OCI-M2 (cell line): ENCODE measurements around the gene GRIK4.
"Not testable (repeated sequence)": the region's sequence is repeated elsewhere in the genome, so short reads cannot be mapped to it uniquely, and the experiment has no call there.

ENCODE experiments used
- DNase-seq: peaks from one replicate; lab custom pipeline; 2025; ENCODE audit not compliant: unreplicated experiment; lab: John Stamatoyannopoulos, UW

Gene GRIK4

GRCh38 chr11:120974965-120975364 lies 463.4 kb downstream of the GRIK4 start:
- DNase-seq: no peak

GRCh38 chr11:120977266-120978137 lies 466.0 kb downstream of the GRIK4 start:
- DNase-seq: no peak

- DNase-seq: no peak
Measured at GRCh38 chr11:120978701-120979100, 467.2 kb downstream of the GRIK4 start.

DNA sequence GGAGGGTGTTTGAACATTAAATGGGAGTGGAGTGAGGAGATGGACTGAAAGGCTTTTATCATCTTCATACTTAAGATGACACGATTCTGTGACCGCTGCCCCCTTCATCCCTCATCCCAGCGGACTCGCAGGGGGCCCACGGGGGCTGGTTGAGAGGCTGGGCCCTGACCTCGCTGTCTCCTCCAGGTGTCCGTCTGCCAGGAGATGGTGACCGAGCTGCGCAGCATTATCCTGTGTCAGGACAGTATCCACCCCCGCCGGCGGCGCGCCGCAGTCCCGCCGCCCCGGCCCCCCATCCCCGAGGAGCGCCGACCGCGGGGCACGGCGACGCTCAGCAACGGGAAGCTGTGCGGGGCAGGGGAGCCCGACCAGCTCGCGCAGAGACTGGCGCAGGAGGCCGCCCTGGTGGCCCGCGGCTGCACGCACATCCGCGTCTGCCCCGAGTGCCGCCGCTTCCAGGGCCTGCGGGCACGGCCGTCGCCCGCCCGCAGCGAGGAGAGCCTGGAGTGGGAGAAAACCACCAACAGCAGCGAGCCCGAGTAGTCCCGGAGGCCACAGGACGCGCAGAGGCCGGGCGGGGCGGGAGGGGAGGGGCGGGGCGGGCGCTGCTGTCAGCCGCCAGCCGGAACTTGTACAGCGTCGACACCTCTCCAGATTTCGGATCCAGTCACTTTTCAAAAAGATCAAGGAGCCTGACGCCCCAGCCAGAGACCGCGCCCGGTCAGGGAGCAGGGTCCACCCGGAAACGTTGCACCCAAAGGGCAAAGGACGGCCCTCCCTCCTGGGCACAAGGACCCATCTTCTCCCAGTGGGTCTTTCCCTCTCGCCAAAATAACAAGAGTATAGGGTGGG lies 474.4 kb downstream of the GRIK4 start:
- no peak for DNase-seq

- no peak for DNase-seq
Measured at GRCh38 chr11:120988603-120989002, 477.1 kb downstream of the GRIK4 start.

DNA sequence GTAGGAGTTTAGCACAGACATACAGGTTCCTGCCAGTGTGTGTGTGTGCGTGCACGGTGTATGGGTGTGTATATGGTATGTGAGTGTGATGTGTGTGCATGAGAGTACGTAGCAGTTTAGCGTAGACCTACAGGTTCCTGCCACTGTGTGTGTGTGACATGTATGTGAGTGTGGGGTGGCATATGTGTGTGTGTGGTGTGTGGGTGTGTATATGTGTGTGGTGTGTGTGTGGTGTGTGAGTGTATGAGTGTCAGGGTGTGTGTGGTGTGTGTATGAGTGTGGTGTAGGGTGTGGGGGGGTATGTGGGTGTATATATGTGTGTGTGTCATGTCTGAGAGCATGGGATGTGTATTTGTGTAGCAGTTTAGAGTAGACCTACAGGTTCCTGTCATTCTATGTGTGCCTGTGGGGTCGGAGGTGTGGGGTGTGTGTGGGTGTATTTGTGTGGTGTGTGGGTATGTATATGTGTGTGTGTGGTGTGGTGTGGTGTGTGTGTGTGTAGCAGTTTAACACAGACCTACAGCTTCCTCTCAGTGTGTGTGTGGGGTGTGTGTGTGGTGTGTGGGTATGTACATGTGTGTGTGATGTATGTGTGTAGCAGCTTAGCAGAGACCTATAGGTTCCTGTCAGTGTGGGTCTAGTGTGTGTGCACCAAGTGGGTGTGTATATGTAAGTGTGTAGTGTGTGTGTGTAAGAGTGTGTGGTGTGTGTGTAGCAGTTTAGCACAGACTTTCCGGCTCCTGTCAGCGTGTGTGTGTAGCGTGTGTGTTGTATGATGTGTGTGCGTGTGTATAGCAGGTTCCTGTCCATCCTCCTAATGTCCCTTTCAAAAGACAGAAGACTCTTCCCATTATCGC lies 480.5 kb downstream of the GRIK4 start:
- no peak for DNase-seq

GRCh38 chr11:120994091-120994859 lies 482.7 kb downstream of the GRIK4 start:
- DNase-seq: no peak

GRCh38 chr11:120995184-120995583 lies 483.6 kb downstream of the GRIK4 start:
- DNase-seq: no peak

GRCh38 chr11:120996973-120997372 lies 485.4 kb downstream of the GRIK4 start:
- no peak for DNase-seq

GRCh38 chr11:120998581-120998980 lies 487.0 kb downstream of the GRIK4 start:
- DNase-seq: no peak

DNA sequence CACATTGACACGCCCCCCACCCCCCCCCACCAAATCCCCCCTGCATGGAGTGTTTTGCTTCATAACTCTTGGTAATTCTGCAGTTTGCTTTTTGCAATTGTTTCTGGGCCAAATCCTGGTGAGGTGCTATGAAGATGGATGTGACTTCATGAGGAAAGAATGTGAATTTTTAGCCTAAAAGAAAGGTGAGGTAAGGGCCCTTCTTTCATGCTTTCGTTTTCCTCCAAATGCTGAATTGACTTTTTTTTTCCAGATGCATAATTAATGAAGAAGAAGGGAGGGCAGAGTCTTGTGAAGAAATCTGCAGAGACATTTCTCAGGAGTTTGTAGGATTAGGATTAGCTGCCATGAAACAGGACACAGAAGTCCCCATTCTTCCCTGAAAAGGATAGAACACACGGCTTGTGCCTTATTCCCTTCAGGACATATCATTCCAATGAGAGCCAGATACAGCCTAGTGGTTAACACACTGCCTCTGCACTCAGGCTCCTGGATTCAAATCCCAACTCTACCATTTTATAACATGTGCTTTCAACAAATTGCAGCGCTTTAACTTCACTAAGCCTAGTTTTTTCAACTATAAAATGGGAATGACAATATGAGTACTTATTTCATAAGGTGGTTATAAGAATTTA lies 492.8 kb downstream of the GRIK4 start:
- DNase-seq: no peak

DNA sequence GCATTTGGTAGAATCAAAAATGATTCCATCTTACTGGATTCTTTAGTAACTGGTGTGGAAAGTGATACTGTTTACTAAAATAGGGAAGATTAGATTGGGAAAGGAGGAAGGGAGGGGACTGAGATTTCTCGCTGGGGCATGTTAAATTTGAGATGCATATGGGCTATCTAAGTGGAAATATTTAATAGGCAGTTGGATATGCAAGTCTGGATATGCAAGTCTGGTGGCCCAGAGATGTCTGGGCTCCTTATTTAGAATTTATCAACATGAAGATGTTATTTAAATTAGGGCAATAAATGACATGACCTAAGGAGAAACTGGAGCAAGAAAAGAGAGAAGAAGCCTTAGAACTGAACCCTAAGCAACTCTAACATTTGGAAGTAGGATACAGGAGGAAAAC lies 495.4 kb downstream of the GRIK4 start:
- no peak for DNase-seq

DNA sequence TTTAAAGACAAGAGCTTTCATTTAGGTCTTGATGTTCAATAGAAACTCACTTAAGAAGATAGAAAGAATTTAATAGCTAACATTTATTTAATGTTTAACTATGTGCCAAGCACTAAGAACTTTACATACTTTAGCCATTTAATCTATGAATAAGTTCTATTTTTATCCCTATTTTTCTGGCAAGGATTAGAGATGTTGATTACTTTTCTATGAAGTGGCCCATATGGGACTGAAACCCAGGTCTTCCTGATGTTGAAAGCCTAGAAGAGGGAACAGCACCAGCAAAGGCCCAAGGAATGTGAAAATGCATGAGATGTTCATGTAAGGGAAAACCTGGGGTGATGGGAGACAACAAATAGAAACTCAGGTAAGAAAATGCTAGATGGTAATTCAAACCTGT lies 497.0 kb downstream of the GRIK4 start:
- no peak for DNase-seq

GRCh38 chr11:121012091-121012490 lies 500.5 kb downstream of the GRIK4 start:
- DNase-seq: no peak

DNA sequence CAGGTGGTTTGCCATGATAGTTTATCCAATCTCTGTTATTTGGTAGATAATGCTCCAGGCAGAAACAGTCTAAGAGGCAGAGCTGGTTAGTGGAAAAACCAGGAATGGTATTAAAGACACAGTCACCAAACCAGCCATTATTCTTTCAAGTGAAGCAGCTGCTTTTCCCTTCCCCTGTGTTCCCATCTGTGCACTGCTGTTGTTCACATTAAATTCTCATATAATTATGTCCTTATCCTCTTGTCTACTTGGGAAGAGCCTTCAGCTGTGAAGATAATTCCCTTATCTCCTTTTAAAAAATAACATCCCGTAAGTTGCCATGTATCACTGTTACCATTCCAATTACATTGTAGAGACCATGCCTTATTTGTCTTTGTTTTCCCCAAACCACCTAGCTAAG lies 507.2 kb downstream of the GRIK4 start:
- DNase-seq: no peak

DNA sequence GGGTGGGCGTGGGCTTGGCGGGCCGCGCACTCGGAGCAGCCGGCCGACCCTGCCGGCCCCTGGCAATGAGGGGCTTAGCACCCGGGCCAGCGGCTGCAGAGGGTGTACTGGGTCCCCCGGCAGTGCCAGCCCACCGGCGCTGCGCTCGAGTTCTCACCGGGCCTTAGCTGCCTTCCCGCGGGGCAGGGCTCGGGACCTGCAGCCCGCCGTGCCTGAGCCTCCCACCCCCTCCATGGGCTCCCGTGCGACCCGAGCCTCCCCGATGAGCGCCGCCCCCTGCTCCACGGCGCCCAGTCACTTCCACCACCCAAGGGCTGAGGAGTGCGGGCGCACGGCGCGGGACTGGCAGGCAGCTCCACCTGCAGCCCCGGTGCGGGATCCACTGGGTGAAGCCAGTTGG lies 510.2 kb downstream of the GRIK4 start:
- DNase-seq: not testable (repeated sequence)

DNA sequence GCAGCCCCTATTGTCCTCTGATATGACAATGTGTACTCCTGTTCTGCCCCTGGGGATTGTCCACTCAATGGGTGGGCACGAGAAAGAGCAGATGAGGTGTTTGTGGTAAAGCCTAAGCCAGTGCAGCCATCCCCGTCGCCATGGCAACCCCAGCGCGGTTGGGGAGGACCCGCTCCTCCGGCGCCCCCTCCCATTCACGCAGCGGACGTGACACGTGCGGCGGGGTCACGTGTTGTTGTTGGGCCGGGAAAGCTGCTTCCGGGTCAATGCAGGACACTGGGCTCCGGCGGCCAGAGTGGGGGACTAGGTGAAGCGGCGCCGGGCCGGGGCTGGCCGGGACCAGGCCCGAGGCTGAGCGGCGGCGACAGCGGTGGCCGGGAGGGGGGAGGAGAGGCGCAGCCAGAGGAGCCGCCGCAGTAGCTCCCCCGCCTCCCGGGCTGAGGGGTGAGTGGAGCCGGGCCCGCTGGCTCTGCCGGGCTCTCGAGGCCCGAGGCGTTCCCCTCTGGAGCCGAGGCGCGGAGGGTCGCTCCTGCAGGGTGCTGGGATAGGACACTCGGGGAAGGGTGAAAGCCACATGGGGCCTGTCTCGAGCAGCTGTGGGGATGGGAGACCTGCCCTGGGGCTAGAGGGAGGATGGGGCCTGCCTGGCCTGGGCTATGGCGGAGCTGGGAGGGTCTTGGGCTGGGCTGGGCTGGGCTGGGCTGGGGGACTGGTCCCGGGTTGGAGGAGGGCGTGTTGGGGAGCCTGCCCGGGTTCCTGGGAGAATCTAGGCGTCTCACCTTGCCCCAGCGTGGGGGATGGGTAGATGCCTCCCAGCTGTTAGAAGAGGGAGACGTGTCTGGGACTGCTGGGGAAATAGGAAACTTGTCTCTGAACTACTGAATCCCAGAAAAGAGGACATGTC lies 512.6 kb downstream of the GRIK4 start, which contains the start of gene TBCEL:
Gene TBCEL (plus strand): TSS at position 255 of the 904 bp plus-strand sequence. CDS start 21,589 bp downstream, outside the sequence.
- DNase-seq: no peak

DNA sequence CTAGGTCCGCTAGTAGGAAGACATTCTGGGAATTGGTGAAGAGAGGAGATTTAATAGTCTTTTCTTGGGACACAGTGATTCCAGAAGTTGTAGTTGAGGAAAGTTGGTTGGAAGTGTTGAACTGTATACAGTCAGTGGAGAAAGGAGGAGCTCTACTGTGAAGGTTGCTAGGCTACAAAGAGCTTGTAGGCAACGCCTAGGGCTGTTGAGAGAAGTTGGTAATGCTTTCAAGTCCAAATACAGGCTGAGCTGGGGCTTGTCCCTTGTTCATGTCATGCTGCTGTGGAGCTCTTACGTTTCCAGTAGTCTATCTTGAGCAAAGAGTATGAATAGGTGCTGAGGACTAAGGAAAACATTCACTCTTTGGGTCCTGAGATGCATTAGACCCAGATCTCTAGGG lies 513.4 kb downstream of the GRIK4 start:
- DNase-seq: no peak

DNA sequence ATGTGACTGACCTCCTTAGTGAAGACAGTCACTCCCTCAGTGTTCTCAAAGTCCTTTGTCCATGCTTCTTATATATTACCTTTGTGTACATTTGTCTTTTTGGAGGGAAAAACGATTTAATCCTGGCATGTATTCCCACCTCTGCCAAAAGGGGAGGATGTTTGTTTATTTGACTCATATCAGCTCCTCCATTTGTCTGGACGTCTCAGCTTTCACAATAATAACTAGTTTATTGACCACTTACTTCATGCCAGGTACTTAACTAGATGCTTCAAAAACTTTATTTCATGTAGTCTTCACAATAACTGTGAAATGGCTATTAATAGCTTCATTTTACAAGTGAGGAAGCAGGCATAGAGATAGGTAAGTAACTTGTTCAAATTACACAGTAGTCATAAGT lies 517.6 kb downstream of the GRIK4 start:
- no peak for DNase-seq
